Measurements from ENCODE around the gene ILDR2.

ILDR2 gene

GRCh38 chr1:166953491-166953890, 21.8 kb downstream of the ILDR2 start:
- TF ChIP-seq, protein P1, sequence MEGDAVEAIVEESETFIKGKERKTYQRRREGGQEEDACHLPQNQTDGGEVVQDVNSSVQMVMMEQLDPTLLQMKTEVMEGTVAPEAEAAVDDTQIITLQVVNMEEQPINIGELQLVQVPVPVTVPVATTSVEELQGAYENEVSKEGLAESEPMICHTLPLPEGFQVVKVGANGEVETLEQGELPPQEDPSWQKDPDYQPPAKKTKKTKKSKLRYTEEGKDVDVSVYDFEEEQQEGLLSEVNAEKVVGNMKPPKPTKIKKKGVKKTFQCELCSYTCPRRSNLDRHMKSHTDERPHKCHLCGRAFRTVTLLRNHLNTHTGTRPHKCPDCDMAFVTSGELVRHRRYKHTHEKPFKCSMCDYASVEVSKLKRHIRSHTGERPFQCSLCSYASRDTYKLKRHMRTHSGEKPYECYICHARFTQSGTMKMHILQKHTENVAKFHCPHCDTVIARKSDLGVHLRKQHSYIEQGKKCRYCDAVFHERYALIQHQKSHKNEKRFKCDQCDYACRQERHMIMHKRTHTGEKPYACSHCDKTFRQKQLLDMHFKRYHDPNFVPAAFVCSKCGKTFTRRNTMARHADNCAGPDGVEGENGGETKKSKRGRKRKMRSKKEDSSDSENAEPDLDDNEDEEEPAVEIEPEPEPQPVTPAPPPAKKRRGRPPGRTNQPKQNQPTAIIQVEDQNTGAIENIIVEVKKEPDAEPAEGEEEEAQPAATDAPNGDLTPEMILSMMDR (IDR thresholded peaks at IDR 0.05; ENCODE audit: borderline replicate concordance, insufficient read depth, low read depth, low read length), result no peak
- H3K4me3 ChIP-seq (ENCODE audit: low read depth, low read length), result no peak overlapping the region

- no peak overlapping the region for H3K4me3 ChIP-seq (ENCODE audit: low read depth, low read length)
- TF ChIP-seq, protein P1 (IDR thresholded peaks at IDR 0.05; ENCODE audit: borderline replicate concordance, insufficient read depth, low read depth, low read length), result no peak
Observed at GRCh38 chr1:166952002-166952746, 23.2 kb downstream of the ILDR2 start.

DNA sequence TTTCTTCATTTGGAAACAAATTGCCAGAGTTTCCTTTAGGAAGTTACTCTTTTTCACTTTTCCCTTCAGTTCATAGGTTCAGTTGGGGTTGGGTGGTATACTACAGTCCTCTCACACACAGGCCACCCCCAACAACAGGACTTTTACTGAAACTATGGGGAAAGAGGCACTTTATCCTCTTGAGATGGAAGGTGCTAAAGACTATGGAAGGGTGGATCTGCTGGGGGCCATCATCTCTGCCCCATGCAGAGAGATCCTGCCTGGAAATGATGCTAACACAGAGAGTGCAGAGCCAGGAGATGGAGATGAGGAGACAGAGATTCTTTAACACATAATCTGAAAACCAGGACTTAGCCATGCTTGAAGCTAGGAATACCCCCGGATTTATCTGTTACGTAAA, 24.3 kb downstream of the ILDR2 start:
- TF ChIP-seq, protein P1 (IDR thresholded peaks at IDR 0.05; ENCODE audit: borderline replicate concordance, insufficient read depth, low read depth, low read length), result no peak

GRCh38 chr1:166950156-166950555, 25.2 kb downstream of the ILDR2 start:
- TF ChIP-seq, protein P1 (IDR thresholded peaks at IDR 0.05; ENCODE audit: borderline replicate concordance, insufficient read depth, low read depth, low read length), result no peak
- no peak overlapping the region for H3K4me3 ChIP-seq (ENCODE audit: low read depth, low read length)

More for the DNA sequence above, 24.3 kb downstream of the ILDR2 start:
- H3K4me3 ChIP-seq (ENCODE audit: low read depth, low read length), result no peak overlapping the region

DNA sequence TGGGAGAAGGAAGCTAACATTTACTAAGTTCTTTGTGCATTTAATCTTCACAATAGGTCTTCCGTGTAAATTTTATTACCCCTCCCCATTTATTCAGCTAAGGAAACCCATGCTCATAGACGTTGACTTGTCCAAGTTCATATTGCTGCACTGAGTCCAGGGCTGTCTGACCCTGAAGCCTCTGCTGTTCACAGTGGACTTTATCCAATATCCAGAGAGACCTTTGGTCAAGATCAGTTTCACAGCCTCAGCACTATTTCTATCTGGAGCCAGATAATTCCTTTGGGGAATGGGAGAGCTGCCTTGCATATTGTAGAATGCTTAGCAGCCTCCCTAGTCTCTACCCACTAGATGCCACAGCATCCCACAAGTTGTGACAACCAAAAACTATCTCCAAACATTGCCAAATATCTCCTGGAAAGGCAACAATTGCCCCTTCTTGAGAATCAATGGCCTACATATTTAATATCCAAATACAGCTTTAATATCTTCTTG, 26.4 kb downstream of the ILDR2 start:
- H3K4me3 ChIP-seq (ENCODE audit: low read depth, low read length), result no peak overlapping the region
- TF ChIP-seq, protein P1 (IDR thresholded peaks at IDR 0.05; ENCODE audit: borderline replicate concordance, insufficient read depth, low read depth, low read length), result no peak

DNA sequence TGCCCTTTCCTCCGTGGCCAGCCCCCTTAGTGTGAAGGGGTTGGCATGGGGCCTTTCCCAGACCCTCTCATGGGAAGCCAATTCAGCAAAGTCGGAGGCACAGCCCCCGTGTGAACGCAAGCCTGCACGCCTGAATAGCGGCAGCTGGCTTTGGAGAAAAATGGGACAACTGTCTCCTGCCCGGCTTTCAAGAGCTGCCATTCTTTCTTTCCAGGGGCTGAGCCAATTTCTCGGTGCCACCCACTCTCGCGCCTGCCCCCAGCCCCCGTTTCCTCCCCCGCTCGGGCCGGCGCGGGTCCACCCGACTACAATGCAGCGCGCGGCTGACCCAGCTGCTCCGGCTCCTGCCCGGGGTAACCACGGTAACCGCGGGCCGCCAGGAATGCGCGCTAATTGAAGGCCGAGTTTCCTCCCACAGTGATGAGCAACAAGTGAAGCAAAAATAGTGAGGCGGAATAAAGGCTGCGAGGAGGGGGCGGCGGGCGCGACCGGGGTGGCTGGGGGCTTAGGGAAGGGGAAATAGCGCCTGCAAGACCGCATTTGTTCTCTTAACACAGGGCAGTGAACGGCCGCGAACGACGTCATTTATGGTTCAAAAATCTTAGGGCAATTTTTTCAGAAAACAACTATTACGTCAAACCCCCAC, 27.8 kb downstream of the ILDR2 start:
- TF ChIP-seq, protein P1 (IDR thresholded peaks at IDR 0.05; ENCODE audit: borderline replicate concordance, insufficient read depth, low read depth, low read length), result no peak
- no peak overlapping the region for H3K4me3 ChIP-seq (ENCODE audit: low read depth, low read length)
